ENCODE measurements around the gene SLC2A14.
"Not testable (repeated sequence)": the region's sequence is repeated elsewhere in the genome, so short reads cannot be mapped to it uniquely, and the experiment has no call there.

GRCh38 chr12:7839848-7840247 lies 32.9 kb downstream of the SLC2A14 start:
- TF ChIP-seq CTCF (IDR thresholded peaks at IDR 0.05; ENCODE audit: low read length); EZH2 (IDR thresholded peaks at IDR 0.05; ENCODE audit: borderline replicate concordance, low read length): not testable (repeated sequence)

Data from OCI-LY1 (cell line).